Measurements from ENCODE around the gene IFT81. TPM values are rescaled to one million over a fixed set of nuclear protein-coding genes. Genes with fewer than 3 reads are reported as not detected.
"Not testable (repeated sequence)": the region's sequence is repeated elsewhere in the genome, so short reads cannot be mapped to it uniquely, and the experiment has no call there.

Gene IFT81
- total RNA-seq, 2 donors from 2014 or later: 20.2 to 29.6 TPM

GRCh38 chr12:110203546-110203945, 79.4 kb downstream of the IFT81 start:
- no peak overlapping the region for H3K27ac ChIP-seq (ENCODE audit: low read depth, low read length)
- H3K4me3 ChIP-seq (ENCODE audit: low read length): no peak overlapping the region
- peaks cover 21% of the 10 kb centered on the region for H3K36me3 Mint-ChIP-seq (ENCODE audit: low read depth)
- no peaks in the 10 kb centered on the region for H3K27me3 ChIP-seq (ENCODE audit: control insufficient read depth, insufficient read depth, low read length, poor library complexity, severe bottlenecking)
- peaks cover 35% of the 10 kb centered on the region for H3K36me3 ChIP-seq (ENCODE audit: control insufficient read depth, insufficient read depth, low read length)
- DNase-seq: no peak
- H3K27me3 Mint-ChIP-seq (ENCODE audit: insufficient read depth): no peaks in the 10 kb centered on the region
- no peaks in the 10 kb centered on the region for H3K9me3 ChIP-seq (ENCODE audit: control insufficient read depth, low read length)
- H3K4me1 ChIP-seq (ENCODE audit: control insufficient read depth, insufficient read depth, low read length): no peaks in the 10 kb centered on the region
- no peak overlapping the region for H3K27ac Mint-ChIP-seq
- H3K9ac ChIP-seq (ENCODE audit: extremely low read depth, low read length, poor library complexity, severe bottlenecking): no peak overlapping the region
- TF ChIP-seq CTCF (conservative IDR thresholded peaks at IDR 0.05): no peak
- H3K9me3 Mint-ChIP-seq: no peaks in the 10 kb centered on the region
- H3K4me3 Mint-ChIP-seq: no peak overlapping the region
- 96 to 100% methylated on average over 1 to 2 of the region's 2 CpGs for WGBS, 2 experiments (ENCODE audit: insufficient coverage in 1 of 2, insufficient read length in 1 of 2)
- peaks cover 9% of the 10 kb centered on the region for H3K4me1 Mint-ChIP-seq

- no peaks in the 10 kb centered on the region for H3K27me3 Mint-ChIP-seq (ENCODE audit: insufficient read depth)
- no peak overlapping the region for H3K27ac Mint-ChIP-seq
- no peak overlapping the region for H3K27ac ChIP-seq (ENCODE audit: low read depth, low read length)
- no peaks in the 10 kb centered on the region for H3K4me1 Mint-ChIP-seq
- no peaks in the 10 kb centered on the region for H3K9me3 ChIP-seq (ENCODE audit: control insufficient read depth, low read length)
- H3K36me3 Mint-ChIP-seq (ENCODE audit: low read depth): peaks cover 29% of the 10 kb centered on the region
- no peak overlapping the region for H3K9ac ChIP-seq (ENCODE audit: extremely low read depth, low read length, poor library complexity, severe bottlenecking)
- no peak overlapping the region for H3K4me3 Mint-ChIP-seq
- no peaks in the 10 kb centered on the region for H3K4me1 ChIP-seq (ENCODE audit: control insufficient read depth, insufficient read depth, low read length)
- 100% methylated on average over 2 of the region's 2 CpGs; no CpG with 5 or more reads in 1 of the 2 experiments for WGBS, 2 experiments (ENCODE audit: insufficient coverage in 1 of 2, insufficient read length in 1 of 2)
- DNase-seq: no peak
- no peaks in the 10 kb centered on the region for H3K27me3 ChIP-seq (ENCODE audit: control insufficient read depth, insufficient read depth, low read length, poor library complexity, severe bottlenecking)
- H3K4me3 ChIP-seq (ENCODE audit: low read length): no peak overlapping the region
- peaks cover 46% of the 10 kb centered on the region for H3K36me3 ChIP-seq (ENCODE audit: control insufficient read depth, insufficient read depth, low read length)
- H3K9me3 Mint-ChIP-seq: no peaks in the 10 kb centered on the region
- no peak for TF ChIP-seq CTCF (conservative IDR thresholded peaks at IDR 0.05)
Observed at GRCh38 chr12:110205931-110206330, 81.8 kb downstream of the IFT81 start.

- H3K36me3 Mint-ChIP-seq (ENCODE audit: low read depth): peaks cover 31% of the 10 kb centered on the region
- not testable (repeated sequence) for H3K4me3 ChIP-seq (ENCODE audit: low read length); H3K27me3 Mint-ChIP-seq (ENCODE audit: insufficient read depth); H3K4me3 Mint-ChIP-seq; H3K9ac ChIP-seq (ENCODE audit: extremely low read depth, low read length, poor library complexity, severe bottlenecking); H3K9me3 Mint-ChIP-seq; H3K27ac ChIP-seq (ENCODE audit: low read depth, low read length); H3K4me1 ChIP-seq (ENCODE audit: control insufficient read depth, insufficient read depth, low read length); H3K27me3 ChIP-seq (ENCODE audit: control insufficient read depth, insufficient read depth, low read length, poor library complexity, severe bottlenecking); H3K27ac Mint-ChIP-seq; DNase-seq; H3K4me1 Mint-ChIP-seq
- Histone ChIP-seq H3K9me3 (ENCODE audit: control insufficient read depth, low read length) (peaks cover 14% of the 10 kb centered on the region), H3K36me3 (ENCODE audit: control insufficient read depth, insufficient read depth, low read length) (peaks cover 37% of the 10 kb centered on the region)
- WGBS, 2 experiments (ENCODE audit: insufficient coverage in 1 of 2, insufficient read length in 1 of 2): 82 to 97% methylated on average over 5 to 10 of the region's 10 CpGs
Observed at GRCh38 chr12:110211639-110212536, 87.7 kb downstream of the IFT81 start.

Measured in endodermal cell (in vitro differentiated cells).